NCI-H2029 (cell line): Measurements from ENCODE around the gene EIF4G3.
"Not testable (repeated sequence)": the region's sequence is repeated elsewhere in the genome, so short reads cannot be mapped to it uniquely, and the experiment has no call there.

ENCODE experiments used
- DNase-seq: peaks from one replicate; lab custom pipeline; 2025; lab: John Stamatoyannopoulos, UW

Gene EIF4G3

DNA sequence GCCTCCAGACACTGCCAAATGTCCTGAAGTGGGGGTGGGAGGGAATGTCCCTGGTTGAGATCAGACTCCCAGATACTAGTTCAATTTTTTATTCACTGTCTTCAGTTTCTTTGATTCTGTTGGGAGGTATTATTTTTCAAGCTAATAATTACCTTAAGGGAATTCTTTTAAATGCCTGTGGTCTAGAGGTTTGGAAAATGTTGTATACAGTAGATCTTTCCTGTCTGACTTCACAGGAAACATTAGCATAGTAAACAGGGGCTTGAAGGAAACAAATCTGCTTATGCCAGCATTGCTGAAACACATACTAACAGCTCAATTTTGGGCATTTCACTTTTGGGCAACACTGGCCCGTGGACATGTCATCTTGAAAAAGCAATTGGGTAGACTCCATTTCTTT, 305.3 kb downstream of the EIF4G3 start:
- no peak for DNase-seq

DNA sequence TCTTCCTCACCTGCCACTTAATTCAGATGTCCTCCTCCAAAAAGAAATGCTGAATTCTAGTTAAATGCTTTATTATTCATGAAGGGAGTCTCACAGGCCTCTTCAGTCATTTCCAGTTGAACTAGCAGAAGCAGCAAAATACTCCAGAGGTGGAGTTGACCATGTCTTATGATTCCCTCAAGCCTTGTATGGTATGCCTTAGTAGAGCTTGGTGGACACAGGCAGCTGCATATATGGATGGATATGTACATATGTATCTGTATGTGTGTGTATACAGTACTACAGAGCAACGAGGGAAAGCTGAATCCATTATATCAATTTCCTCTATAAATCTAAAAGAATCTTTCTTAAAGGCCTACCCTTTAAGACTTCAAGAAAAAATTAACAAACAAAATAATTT, 306.0 kb downstream of the EIF4G3 start:
- no peak for DNase-seq

DNA sequence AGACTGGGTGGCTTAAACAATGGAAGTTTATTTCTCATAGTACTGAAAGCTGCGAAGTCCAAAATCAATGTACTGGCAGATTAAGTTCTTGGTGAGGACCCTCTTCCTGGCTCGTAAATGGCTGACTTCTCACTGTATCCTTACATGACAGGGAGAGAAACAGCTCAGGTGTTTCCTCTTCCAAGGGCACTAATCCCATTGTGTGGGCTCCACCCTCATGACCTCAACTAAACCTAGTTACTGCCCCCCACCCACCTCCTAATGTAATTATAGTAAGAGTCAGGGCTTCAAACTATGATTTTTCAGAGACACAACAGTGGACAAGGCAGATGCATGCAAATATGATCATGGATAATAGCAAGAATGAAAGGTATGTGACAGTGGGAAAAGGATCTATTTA, 308.4 kb downstream of the EIF4G3 start:
- no peak for DNase-seq

DNA sequence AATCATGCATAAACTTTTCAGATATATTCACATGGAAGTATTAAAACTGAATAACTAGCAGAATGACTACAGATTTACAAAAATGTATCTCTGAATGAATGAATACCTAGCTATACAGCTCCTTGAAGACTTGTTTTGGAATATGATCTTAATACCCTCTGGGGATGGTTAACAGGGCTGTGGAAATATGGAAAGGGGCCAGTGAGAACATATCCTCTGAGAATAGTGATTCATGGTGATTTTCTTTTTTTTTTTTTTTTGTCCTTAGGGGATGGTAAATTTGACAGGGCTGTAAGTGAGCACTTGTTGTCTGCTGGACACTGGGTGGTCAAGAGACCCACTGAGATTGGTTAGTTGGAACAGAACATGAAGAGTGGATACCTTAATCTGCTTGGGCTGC, 308.9 kb downstream of the EIF4G3 start:
- no peak for DNase-seq

DNA sequence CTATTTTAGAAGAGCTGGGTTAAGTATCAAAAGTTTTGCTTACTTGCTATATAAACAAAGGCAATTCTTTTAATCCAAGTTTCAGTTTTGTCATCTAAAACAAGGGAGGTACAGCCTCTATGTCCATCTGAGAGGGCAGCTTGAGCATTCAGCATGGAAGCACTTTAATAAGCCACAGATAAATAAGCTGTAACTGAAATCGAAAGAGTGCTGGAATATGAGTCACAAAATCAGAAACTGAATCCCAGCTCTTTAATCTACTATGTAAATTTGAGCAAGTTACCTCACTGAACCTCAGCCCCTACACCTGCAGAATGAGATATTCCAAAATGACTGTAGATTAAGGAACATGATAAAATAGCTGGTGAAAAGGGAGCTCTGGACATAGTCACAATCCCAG, 309.6 kb downstream of the EIF4G3 start:
- no peak for DNase-seq

DNA sequence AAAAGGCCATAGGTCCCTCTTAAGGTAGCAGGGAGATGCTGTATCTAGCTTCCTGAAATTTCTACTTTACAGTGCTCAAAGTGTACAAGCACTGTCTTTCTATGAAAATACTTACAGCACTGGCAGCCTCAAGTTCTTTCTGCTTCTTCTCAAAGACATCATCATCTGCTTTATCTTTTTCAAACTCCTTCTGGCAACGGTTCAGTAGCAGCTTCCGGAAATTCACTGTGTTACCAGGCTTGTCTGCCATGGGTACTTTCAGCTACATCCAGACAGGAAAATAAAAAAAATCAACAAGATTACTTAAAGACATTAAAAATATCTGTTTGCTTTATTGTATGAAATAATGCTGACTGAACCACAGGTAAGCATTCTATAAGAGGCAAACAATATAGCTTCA, 311.7 kb downstream of the EIF4G3 start:
- no peak for DNase-seq

DNA sequence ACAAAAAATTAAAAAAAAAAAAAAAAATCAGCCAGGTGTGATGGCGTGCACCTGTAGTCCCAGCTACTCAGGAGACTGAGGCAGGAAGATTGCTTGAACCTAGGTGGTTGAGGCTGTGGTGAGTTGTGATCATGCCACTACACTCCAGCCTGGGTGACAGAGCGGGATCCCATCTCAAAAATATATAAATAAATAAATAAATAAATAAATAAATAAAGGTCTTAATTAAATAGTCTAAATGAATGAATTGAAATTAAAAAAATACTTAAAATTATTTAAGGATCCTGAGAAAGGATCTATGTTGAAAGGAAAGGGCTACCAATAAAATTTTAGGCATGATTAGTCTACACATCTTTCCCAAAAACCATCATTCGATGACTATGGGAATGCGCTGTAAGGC, 322.2 kb downstream of the EIF4G3 start:
- DNase-seq = no peak

DNA sequence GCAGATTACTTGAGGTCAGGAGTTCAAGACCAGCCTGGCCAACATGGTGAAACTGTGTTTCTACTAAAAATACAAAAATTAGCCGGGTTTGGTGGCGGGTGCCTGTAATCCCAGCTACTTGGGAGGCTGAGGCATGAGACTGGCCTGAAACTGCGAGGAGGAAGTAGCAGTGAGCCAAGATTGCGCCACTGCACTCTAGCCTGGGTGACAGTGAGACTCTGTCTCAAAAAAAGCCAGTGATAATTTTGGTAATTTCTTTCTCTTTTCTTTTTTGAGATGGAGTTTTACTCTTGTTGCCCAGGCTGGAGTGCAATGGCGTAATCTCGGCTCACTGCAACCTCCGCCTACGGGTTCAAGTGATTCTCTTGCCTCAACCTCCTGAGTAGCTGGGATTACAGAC, 324.9 kb downstream of the EIF4G3 start:
- DNase-seq = not testable (repeated sequence)

DNA sequence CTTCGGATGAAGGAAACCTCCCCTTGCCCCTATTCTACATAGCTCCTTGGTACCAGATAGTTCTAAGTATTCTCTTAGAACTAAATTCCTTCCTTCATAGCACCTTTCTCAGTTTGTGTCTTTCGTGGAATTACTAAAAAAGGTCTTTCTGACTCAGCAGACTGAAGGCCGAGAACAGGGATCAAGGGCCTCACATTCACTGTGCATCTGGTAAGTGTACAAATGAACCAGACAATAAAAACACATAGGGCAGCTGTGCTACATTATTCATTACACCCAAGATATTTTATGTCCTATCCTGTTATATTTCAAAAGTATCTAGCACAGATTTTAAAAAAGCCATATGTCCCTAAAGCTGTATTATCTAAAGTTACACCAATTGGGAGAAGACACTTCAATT, 326.7 kb downstream of the EIF4G3 start:
- no peak for DNase-seq

DNA sequence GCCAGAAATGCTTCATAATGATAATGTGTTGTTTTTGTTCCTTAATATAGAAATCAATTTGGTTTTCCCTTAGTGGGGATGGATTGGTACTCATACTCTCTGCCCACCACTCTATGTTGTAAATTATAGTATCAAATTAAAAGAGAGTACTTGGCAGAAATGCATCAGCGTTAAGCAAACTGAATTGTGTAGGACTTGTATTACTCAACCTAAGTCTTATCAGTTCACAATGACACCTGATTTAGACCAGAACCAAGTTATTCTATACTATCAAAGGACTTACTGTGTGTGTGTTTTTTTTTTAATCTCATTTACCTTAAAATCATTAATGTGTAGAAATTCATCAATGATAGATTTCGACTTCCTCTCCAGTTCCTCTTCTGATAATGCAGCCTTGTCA, 327.6 kb downstream of the EIF4G3 start:
- DNase-seq = no peak

DNA sequence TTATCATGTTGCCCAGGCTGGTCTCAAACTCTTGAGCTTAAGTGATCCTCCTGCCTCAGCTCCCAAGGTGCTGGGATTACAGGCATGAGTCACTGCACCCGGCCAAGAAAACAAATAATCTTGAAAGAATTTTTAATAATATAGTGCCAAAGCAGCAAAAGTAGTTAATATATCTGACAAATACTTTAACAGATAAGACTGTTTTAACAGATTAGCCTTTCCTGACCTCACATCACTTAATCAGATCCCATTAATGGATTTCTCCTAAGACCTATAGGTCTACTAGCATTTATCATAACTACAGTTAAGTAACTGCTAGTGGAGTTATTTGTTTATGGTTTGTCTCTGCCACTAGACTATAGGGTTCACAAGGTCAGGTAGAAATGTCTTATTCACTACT, 328.5 kb downstream of the EIF4G3 start:
- no peak for DNase-seq

DNA sequence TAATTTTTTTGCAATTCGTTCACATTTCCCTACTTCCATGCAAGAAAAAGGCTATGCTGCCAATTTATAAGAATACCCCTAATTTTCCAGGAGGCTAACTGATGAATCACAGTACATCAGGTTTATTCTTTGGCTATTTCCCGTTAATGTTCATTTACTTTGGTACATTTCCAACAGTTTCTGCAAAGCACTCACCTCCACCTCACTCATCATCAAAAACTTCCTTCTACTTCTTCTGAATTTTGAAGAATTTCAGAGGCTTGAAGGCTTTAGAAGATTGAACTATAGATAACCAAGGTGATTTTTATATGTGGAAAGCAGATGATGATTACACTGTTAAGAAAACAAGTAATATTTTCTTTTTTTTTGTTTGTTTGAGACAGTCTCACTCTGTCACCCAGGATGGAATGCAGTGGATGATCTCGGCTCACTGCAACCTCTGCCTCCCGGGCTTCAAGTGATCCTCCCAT, 329.1 kb downstream of the EIF4G3 start:
- DNase-seq = no peak

DNA sequence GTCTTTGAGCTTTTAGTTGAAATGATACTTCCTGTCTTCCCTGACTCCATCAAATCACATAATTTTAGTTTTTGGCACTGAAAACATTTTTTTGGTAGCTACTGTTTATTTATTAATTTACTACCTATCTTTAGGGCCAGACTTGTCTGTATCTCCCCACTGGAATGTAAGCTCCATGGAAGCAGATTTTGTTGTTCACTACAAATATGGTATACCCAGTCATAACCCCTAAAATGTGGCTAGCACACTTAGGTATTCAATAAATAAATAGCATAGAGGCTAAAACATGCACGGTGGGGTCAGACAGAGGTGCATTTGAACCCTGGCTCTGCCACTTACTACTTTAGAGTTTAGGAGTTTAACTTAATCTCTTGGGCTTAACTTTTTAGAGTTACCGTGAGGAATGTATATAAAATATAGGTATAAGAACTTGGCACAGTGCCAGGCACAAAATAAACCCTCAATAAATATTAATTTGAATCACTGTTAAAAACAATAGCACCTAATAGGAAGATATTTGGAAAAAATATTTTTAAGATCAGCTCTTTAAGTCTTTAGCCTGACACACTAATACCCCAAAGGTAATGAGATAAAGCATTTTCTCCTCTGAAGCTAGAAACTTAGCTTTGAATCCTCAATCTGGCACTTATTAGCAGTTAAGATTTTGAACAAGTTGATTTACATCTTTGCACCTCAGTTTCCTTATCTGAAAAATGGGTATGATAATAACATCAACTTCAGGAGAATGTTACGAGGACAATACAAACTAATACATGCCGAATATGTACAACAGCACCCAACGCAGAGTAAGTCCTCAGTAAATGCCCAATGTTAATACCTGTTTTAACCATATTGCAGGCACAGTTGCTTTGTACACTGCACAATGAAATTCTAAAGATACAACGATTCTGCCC, 330.0 kb downstream of the EIF4G3 start:
- no peak for DNase-seq

DNA sequence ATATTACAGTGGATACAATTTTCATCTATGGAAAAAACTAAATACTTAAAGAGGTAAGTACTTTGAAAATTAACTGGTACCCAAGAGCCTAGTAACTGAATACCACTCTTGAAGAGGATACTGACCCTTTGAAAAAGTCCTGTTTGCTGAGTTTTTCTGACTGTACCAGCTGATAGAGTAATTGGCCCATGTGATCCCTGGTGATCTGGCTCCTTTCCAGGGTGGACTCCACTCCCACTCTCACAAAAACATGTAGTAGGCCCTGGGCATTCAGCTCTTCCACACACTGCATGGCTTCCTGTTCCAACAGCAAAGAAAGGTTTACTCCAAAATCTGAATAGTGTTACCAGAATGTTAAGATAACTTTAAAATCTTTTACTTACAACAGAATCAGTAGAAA, 336.0 kb downstream of the EIF4G3 start:
- DNase-seq = no peak

DNA sequence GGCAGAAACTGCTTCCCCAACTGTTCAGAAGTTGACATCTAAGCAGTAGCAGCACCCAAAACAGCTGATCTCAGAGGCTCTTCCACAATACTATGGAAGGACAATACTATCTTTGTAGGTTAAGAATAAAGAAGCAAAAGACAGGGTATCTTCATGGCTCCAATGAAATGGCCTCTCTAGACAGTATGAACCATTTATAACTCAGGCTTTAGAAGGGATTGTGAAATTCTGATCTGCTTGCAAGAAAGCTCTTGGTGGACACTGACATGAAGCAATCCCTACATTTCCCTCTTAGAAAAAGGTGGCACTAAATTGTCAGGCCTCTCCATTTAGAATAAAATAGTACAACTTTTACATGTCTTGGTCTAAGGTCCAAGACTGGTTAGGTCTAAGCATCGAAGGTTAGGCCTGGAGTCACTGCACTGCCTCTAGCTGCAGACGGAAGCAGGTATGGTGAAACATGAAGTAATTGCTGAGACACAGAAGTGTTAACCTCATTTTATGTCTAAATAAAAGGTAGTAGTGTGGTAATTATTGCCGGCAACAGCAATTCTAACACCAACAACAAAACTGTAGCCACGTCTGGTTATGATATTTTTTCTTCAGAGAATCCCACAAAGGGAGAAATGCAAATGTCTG, 339.0 kb downstream of the EIF4G3 start:
- DNase-seq = no peak

DNA sequence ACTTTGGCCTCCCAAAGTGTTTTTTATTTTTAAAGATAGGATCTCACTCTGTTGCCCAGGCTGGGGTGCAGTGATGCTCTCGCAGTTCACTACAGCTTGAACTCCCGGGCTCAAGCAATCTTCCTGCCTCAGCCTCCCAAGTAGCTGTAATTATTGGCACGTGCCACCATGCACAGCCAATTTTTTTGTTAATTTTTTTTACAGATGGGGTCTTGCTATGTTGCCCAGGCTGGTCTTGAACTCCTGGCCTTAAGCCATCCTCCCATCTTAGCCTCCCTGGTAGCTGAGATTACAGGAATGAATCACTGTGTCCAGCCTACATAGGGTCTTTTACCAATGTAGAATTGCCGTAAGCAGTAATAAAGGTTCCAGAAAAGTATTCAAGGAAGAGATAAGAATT, 340.5 kb downstream of the EIF4G3 start:
- no peak for DNase-seq

DNA sequence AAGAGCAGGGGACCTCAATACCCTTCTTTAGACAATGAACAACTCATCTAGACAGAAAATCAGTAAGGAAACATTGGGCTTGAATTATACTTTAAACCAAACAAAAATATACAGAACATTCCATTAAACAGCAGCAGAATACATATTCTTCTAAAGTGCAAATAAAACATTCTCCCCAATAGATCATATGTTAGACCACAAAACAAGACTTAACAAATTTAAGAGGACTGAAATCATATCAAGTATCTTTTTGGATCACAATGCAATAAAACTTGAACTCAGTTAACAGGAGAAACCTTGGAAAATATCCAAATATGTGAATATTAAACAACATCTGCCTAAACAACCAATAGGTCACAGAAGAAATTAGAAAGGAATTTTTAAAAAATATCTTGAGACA, 341.9 kb downstream of the EIF4G3 start:
- DNase-seq = no peak

DNA sequence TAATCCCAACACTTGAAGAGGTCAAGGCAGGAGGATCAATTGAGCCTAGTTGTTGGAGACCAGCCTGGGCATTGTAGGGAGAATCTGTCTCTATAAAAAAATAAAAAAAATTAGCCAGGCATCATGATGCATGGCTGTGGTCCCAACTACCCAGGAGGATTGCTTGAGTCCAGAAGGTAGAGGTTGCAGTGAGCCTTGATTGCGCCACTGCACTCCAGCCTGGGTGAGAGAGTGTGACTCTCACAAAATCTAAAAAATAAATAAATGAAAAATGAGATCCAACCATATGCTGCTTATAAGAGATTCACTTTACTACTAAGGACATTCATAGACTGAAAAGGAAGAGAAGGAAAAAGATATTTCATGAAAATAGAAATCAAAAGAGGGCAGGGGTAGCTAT, 342.5 kb downstream of the EIF4G3 start:
- no peak for DNase-seq

DNA sequence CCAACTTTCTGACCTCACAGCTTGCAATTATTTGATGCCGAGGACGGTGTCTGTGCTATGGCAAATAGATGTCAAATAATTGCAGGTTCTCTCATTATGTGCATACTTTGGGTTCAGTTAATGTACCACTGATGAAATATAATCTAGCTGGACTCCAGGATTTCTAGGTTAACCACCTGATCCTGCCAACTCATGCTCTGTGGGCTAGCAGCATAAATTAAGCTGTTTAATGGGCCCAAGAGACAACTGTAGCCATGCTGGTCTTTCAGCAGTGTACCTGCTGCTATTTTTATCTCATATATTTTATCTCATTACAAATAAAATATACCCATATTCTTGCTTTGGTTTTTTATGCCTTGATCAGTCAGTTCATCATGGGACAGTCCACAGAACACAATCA, 346.3 kb downstream of the EIF4G3 start:
- no peak for DNase-seq

DNA sequence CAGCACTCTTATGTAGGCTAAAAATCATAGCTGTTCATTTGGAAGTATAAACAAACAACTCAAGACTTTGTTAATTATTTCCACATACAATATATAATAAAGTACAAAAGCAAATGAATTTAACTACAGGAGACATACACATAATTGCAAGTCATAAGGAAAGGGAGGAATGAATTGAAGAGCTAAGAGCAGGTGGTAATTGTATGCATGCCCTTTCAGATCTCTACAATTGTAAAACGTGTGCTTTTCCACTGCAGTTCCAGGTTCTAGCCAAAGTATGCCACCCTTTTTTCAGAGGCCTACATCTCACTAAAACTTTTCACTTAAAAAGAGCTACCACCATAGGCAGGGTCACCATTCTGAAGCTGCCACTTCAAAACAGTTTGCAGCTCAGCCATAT, 346.8 kb downstream of the EIF4G3 start:
- DNase-seq = no peak

DNA sequence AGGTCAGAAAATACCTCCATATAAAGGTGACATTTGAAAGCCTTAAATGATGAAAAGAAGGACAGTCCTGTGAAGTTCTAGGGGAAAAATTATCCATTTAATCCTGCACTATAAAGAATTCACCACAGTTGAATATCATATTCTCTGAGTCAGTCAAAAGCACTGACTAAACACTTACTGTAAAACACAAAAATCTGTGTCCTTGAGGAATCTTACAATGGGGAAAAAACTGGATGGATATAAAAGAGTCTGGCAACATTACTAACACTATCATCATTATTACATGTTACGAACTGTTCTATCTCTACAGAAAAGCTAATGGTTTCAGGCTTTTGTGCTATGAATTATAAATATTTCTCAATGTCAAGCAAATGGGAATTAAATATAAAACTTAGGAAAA, 347.2 kb downstream of the EIF4G3 start:
- no peak for DNase-seq

DNA sequence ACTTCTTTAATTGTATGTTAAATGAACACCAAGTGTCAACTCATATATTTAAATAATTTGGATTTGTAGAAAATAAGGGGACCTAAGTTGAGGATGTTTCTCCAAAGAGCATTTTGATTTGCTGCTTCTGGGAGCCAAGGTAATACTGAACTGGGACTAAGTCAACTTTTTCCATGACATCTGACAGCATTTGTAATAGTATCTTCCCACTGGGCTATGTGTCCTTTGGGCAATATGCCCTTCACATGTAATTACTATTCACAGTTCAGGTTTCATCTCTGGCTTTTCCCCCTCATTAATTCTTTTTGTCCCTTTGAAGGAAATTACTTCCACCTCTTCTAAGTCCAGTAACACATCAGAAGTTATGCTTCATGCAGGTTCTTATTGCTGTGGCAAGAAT, 352.9 kb downstream of the EIF4G3 start:
- no peak for DNase-seq

DNA sequence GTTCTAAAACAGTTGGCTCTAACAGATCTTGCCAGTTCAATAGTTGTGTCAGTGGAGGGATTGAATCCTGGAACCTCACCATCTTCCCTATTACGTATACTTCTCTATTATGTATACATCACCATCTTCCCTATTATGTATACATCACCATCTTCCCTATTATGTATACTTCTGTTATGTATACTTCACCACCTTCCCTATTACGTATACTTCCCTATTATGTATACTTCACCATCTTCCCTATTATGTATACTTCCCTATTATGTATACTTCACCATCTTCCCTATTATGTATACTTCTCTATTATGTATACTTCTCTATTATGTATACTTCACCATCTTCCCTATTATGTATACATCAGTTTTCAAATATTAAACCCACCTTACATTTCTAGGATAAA, 355.2 kb downstream of the EIF4G3 start:
- no peak for DNase-seq

DNA sequence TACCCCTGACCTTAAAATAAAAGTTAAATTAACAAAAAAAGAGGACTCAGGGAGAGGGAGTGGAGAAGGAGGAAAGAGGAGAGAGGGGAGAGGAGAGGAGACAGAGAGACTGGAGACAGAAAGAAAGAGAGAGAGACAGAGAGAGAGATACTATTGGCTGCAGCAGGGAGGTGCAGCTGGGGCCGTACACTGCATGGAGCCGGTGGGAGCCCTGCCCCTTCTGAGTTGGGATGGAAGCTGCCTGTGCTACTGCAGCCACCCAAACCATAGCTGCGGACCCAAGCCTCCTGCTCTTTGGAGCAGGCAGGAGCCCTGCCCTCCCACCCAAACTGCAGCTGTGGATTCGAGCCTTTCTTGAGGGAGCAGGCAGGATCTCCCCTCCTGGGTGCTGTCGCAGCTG, 356.9 kb downstream of the EIF4G3 start:
- DNase-seq = no peak
